ENCODE measurements around the gene KAT2B. TPM values are rescaled to one million over a fixed set of nuclear protein-coding genes. Genes with fewer than 3 reads are reported as not detected.

The KAT2B gene
- total and polyA plus RNA-seq, 7 experiments from 2014 or later, result 1.7 to 127 (median 61.9) TPM

DNA sequence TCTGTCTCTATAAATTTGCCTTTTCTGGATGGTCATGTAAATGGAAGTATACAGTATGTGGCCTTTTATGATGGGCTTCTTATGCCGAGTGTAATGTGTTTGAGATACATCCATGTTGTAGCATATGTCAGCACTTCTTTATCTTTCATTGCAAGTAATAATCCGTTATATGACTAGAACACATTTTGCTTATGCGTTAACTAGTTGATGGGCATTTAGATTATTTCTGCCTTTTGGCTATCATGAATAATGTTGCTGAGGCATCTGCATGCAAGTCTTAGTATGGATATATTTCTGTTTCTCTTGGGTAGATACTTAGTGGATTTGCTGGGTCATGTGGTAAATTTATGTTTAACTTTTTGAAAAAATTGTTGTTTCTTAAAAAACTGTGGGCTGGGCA is 19.7 kb downstream of the KAT2B start:
- Histone ChIP-seq H3K36me3 (ENCODE audit: control insufficient read depth in 2 of 3, insufficient read depth in 3 of 3, low read length in 3 of 3) (no peaks in the 10 kb centered on the region), H3K9me3 (ENCODE audit: control insufficient read depth in 2 of 3, low read length in 3 of 3) (no peaks in the 10 kb centered on the region), H3K4me3 (ENCODE audit: low read length) (no peak overlapping the region), H3K27ac (ENCODE audit: low read depth, low read length) (no peak overlapping the region), H3K4me1 (ENCODE audit: control insufficient read depth in 2 of 2, insufficient read depth in 2 of 2, low read length in 2 of 2) (peaks cover 11 to 33% of the 10 kb centered on the region in 2 donors), H3K27me3 (ENCODE audit: control insufficient read depth in 2 of 2, insufficient read depth in 2 of 2, low read length in 2 of 2) (no peaks in the 10 kb centered on the region)
- Mint-ChIP-seq H3K4me1 (peaks cover 28 to 48% (median 44%) of the 10 kb centered on the region in 7 donors), H3K4me3 (peak overlapping the region in 3 of 10 donors; percentile 3 to 29 (median 21)), H3K27ac (peak overlapping the region in 3 of 9 donors; percentile 0 to 47 (median 10)), H3K36me3 (peaks cover 3 to 21% (median 8%) of the 10 kb centered on the region in 5 donors), H3K27me3 (no peaks in the 10 kb centered on the region), H3K9me3 (peaks cover 0 to 4% (median 0%) of the 10 kb centered on the region in 11 donors)
- ChIA-PET POLR2A (no interaction called here), CTCF (no interaction called here)
- intact Hi-C loops (cut with micrococcal nuclease), result no loop called here
- DNase-seq, result no peak
- ATAC-seq, result no peak

DNA sequence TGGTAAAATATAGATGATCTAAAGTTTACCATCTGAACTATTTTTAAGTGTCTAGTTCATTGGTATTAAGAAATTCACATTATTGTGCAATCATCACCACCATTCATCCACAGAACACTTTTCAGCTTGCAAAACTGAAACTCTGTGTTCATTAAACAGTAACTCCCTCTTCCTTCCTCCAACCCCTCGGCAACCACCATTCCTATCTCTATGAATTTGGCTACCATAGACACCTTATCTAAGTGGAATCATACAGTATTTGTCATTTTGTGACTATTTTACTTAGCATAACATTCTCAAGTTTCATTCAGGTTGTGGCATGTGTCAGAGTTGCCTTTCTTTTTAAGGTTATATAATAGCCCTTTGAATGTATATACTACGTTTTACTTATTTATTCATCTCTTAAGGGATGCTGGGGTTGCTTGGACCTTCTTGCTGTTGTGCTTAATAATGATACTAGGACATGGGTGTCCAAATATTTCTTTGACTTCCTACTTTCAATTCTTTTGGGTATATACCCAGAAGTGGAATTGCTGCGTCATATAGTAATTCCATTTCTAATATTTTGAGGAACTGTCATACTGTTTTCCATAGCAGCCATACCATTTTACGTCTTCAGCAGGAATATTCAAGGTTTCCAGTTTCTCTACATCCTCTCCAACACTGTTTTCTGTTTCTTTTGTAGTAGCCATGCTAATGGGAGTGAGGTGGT is 20.9 kb downstream of the KAT2B start:
- Histone ChIP-seq H3K9me3 (ENCODE audit: control insufficient read depth in 2 of 3, low read length in 3 of 3) (no peaks in the 10 kb centered on the region), H3K27ac (ENCODE audit: low read depth, low read length) (no peak overlapping the region), H3K27me3 (ENCODE audit: control insufficient read depth in 2 of 2, insufficient read depth in 2 of 2, low read length in 2 of 2) (no peaks in the 10 kb centered on the region), H3K4me1 (ENCODE audit: control insufficient read depth in 2 of 2, insufficient read depth in 2 of 2, low read length in 2 of 2) (peaks cover under 1 to 21% of the 10 kb centered on the region in 2 donors), H3K4me3 (ENCODE audit: low read length) (no peak overlapping the region), H3K36me3 (ENCODE audit: control insufficient read depth in 2 of 3, insufficient read depth in 3 of 3, low read length in 3 of 3) (no peaks in the 10 kb centered on the region)
- H3K4me1 Mint-ChIP-seq, result peaks cover 32 to 59% (median 55%) of the 10 kb centered on the region in 7 donors
- H3K27ac Mint-ChIP-seq, result peak overlapping the region in 4 of 9 donors; percentile 22 to 65 (median 43)
- DNase-seq (no peak), ATAC-seq (peak; percentile 70)
- peaks cover 0 to 4% (median 0%) of the 10 kb centered on the region in 11 donors for H3K9me3 Mint-ChIP-seq
- ChIA-PET CTCF (no interaction called here), POLR2A (no interaction called here)
- H3K36me3 Mint-ChIP-seq, result peaks cover 3 to 23% (median 8%) of the 10 kb centered on the region in 5 donors
- intact Hi-C loops (cut with micrococcal nuclease), result no loop called here
- H3K27me3 Mint-ChIP-seq, result no peaks in the 10 kb centered on the region
- peak overlapping the region in 7 of 10 donors; percentile 1 to 46 (median 21) for H3K4me3 Mint-ChIP-seq

DNA sequence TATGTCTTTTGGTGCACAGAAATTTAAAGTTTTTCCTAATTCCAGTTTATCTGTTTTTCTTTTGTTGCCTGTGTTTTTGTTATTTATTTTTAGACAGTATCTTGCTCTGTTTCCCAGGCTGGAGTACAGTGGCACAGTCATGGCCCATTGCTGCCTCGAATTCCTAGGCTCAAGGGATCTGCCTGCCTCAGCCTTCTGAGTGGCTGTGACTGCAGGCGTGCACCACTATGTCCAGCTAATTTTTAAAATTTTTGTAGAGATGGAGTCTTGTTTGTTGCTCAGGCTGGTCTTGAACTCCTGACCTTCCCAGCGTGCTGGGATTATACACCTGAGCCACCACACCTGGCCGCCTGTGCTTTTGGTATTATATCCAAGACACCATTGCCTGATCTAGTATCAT is 22.8 kb downstream of the KAT2B start:
- no peaks in the 10 kb centered on the region for H3K27me3 ChIP-seq (ENCODE audit: control insufficient read depth in 2 of 2, insufficient read depth in 2 of 2, low read length in 2 of 2)
- CTCF ChIA-PET, result no interaction called here
- Mint-ChIP-seq H3K27me3 (no peaks in the 10 kb centered on the region), H3K36me3 (peaks cover 3 to 23% (median 8%) of the 10 kb centered on the region in 5 donors), H3K27ac (peak overlapping the region in 2 of 9 donors; percentile 26 to 52), H3K9me3 (peaks cover 0 to 4% (median 0%) of the 10 kb centered on the region in 11 donors), H3K4me1 (peaks cover 34 to 70% (median 60%) of the 10 kb centered on the region in 7 donors), H3K4me3 (no peak overlapping the region)
- POLR2A ChIA-PET, result interaction anchor here (0.7 kb wide), 1 partner anchor 33 kb away, joined by 3 read pairs; no protein-coding TSS in a partner anchor
- ATAC-seq, result no peak
- no peak overlapping the region for H3K27ac ChIP-seq (ENCODE audit: low read depth, low read length)
- H3K36me3 ChIP-seq (ENCODE audit: control insufficient read depth in 2 of 3, insufficient read depth in 3 of 3, low read length in 3 of 3), result no peaks in the 10 kb centered on the region
- no peaks in the 10 kb centered on the region for H3K9me3 ChIP-seq (ENCODE audit: control insufficient read depth in 2 of 3, low read length in 3 of 3)
- H3K4me3 ChIP-seq (ENCODE audit: low read length), result no peak overlapping the region
- intact Hi-C loops (cut with micrococcal nuclease), result no loop called here
- peaks cover 0 to 4% of the 10 kb centered on the region in 2 donors for H3K4me1 ChIP-seq (ENCODE audit: control insufficient read depth in 2 of 2, insufficient read depth in 2 of 2, low read length in 2 of 2)
- no peak for DNase-seq

DNA sequence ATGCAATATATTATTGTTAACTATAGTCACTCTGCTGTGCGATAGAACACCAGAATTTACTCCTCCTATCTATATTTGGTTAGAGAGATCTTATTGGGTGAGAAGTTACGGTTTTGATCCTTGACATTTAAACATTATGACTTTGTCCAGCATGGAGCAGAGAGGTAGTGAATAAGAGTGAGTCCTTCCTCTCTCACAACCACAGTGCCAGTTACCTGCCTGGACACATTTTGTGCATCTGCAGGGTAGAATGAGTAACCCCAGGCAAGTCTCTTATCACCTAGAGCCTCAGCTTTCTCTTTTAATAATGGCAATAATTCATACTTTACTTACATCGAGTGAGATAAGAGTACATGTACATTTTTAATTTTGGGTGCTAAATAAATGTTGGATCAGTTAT is 24.1 kb downstream of the KAT2B start:
- H3K27ac Mint-ChIP-seq, result peak overlapping the region in 2 of 9 donors; percentile 9 to 65
- H3K4me1 Mint-ChIP-seq, result peaks cover 45 to 78% (median 69%) of the 10 kb centered on the region in 7 donors
- H3K27me3 ChIP-seq (ENCODE audit: control insufficient read depth in 2 of 2, insufficient read depth in 2 of 2, low read length in 2 of 2), result no peaks in the 10 kb centered on the region
- intact Hi-C loops (cut with micrococcal nuclease), result no loop called here
- H3K27ac ChIP-seq (ENCODE audit: low read depth, low read length), result no peak overlapping the region
- peaks cover 0 to 9% (median 0%) of the 10 kb centered on the region in 11 donors for H3K9me3 Mint-ChIP-seq
- DNase-seq (no peak), ATAC-seq (no peak)
- H3K27me3 Mint-ChIP-seq, result no peaks in the 10 kb centered on the region
- no peaks in the 10 kb centered on the region for H3K36me3 ChIP-seq (ENCODE audit: control insufficient read depth in 2 of 3, insufficient read depth in 3 of 3, low read length in 3 of 3)
- no peak overlapping the region for H3K4me3 ChIP-seq (ENCODE audit: low read length)
- H3K9me3 ChIP-seq (ENCODE audit: control insufficient read depth in 2 of 3, low read length in 3 of 3), result no peaks in the 10 kb centered on the region
- POLR2A ChIA-PET, result no interaction called here
- peaks cover 3 to 30% (median 15%) of the 10 kb centered on the region in 5 donors for H3K36me3 Mint-ChIP-seq
- peaks cover 0 to 3% of the 10 kb centered on the region in 2 donors for H3K4me1 ChIP-seq (ENCODE audit: control insufficient read depth in 2 of 2, insufficient read depth in 2 of 2, low read length in 2 of 2)
- H3K4me3 Mint-ChIP-seq, result no peak overlapping the region
- CTCF ChIA-PET, result no interaction called here

DNA sequence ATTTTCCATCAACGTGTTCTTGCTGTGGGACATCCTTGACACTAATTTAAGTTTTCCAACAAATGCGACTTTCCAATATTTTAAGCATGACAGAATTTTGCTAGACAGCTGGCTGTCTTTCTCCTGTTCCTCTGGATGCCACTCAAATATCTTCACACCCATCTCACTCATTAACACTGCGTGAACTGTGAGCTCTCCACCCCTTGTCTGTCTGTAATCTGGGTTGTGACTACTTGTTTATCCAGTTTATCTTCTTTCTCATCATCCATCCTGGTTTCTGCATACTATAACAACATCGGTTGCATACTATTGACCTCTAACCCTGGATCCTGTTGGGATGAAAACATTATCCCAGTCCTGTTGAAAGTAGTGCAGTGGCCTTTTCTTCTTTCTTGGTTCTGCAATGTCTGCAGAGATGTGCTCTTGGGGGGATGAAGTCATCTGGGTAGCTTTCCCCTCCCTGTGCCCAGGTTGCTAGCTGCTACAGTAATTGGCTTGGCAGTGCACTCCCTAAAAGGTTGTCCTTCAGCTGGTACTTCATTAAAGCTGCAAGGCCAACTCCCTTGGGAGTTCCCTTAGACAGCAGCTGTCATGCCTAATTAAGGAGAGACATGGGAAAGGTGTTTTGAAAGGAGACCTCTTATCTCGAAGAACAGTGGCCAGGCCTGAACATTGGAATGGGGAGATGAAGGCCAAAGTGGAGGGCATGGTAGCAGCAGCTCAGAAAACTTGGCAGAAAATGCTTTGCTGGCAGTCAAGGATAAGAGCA is 24.7 kb downstream of the KAT2B start:
- no peaks in the 10 kb centered on the region for H3K27me3 ChIP-seq (ENCODE audit: control insufficient read depth in 2 of 2, insufficient read depth in 2 of 2, low read length in 2 of 2)
- no peak for ATAC-seq
- CTCF ChIA-PET, result no interaction called here
- H3K27ac ChIP-seq (ENCODE audit: low read depth, low read length), result no peak overlapping the region
- no peak overlapping the region for H3K4me3 ChIP-seq (ENCODE audit: low read length)
- POLR2A ChIA-PET, result no interaction called here
- Mint-ChIP-seq H3K36me3 (peaks cover under 1 to 30% (median 15%) of the 10 kb centered on the region in 5 donors), H3K4me1 (peaks cover 42 to 77% (median 67%) of the 10 kb centered on the region in 7 donors), H3K9me3 (peaks cover 0 to 6% (median 0%) of the 10 kb centered on the region in 11 donors), H3K27me3 (no peaks in the 10 kb centered on the region), H3K4me3 (no peak overlapping the region), H3K27ac (peak overlapping the region in 3 of 9 donors; percentile 40 to 73 (median 65))
- no peak for DNase-seq
- intact Hi-C loops (cut with micrococcal nuclease), result no loop called here
- H3K36me3 ChIP-seq (ENCODE audit: control insufficient read depth in 2 of 3, insufficient read depth in 3 of 3, low read length in 3 of 3), result no peaks in the 10 kb centered on the region
- H3K4me1 ChIP-seq (ENCODE audit: control insufficient read depth in 2 of 2, insufficient read depth in 2 of 2, low read length in 2 of 2), result peaks cover 0 to 3% of the 10 kb centered on the region in 2 donors
- no peaks in the 10 kb centered on the region for H3K9me3 ChIP-seq (ENCODE audit: control insufficient read depth in 2 of 3, low read length in 3 of 3)

DNA sequence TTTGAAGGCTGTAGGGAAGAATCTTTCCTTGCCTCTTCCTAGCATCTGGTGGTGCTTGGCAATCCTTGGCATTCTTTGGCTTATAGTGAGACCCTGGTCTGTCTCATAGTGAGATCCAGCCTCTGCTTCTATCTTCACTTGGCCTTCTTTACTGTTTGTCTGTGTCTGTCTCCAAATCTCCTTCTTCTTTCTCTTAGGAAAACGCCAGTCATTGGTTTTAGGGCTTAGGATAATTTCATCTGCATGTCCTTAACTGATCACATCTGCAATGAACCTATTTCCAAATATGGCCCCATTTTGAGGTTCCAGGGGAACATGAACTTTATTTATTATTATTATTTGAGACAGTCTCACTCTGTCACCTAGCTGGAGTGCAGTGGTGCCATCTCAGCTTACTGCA is 25.8 kb downstream of the KAT2B start:
- H3K27me3 ChIP-seq (ENCODE audit: control insufficient read depth in 2 of 2, insufficient read depth in 2 of 2, low read length in 2 of 2), result no peaks in the 10 kb centered on the region
- ChIA-PET CTCF (no interaction called here), POLR2A (no interaction called here)
- Mint-ChIP-seq H3K27ac (peak overlapping the region in 1 of 9 donors; percentile 51), H3K27me3 (no peaks in the 10 kb centered on the region), H3K36me3 (peaks cover 0 to 28% (median 16%) of the 10 kb centered on the region in 5 donors), H3K9me3 (peaks cover 0 to 5% (median 0%) of the 10 kb centered on the region in 11 donors), H3K4me1 (peaks cover 35 to 70% (median 56%) of the 10 kb centered on the region in 7 donors), H3K4me3 (no peak overlapping the region)
- no peak overlapping the region for H3K4me3 ChIP-seq (ENCODE audit: low read length)
- H3K36me3 ChIP-seq (ENCODE audit: control insufficient read depth in 2 of 3, insufficient read depth in 3 of 3, low read length in 3 of 3), result no peaks in the 10 kb centered on the region
- no peaks in the 10 kb centered on the region for H3K9me3 ChIP-seq (ENCODE audit: control insufficient read depth in 2 of 3, low read length in 3 of 3)
- no peak overlapping the region for H3K27ac ChIP-seq (ENCODE audit: low read depth, low read length)
- no peak for DNase-seq
- intact Hi-C loops (cut with micrococcal nuclease), result no loop called here
- peaks cover 0 to 3% of the 10 kb centered on the region in 2 donors for H3K4me1 ChIP-seq (ENCODE audit: control insufficient read depth in 2 of 2, insufficient read depth in 2 of 2, low read length in 2 of 2)
- ATAC-seq, result no peak

All from naive thymus-derived CD4-positive, alpha-beta T cell (primary cell).